H1 (cell line): ENCODE results near the gene DNAAF5. TPM values are rescaled to one million over a fixed set of nuclear protein-coding genes. Genes with fewer than 3 reads are reported as not detected.

ENCODE experiments used
- CTCF ChIA-PET: fragments of 300-600 bp; sonication (Branson Sonifier 250); formaldehyde crosslinking; loops from one replicate; lab custom pipeline; 2021; ENCODE audit not compliant: partially characterized antibody; lab: Charles Lee
- POLR2A ChIA-PET: fragments of 300-600 bp; sonication (Branson Sonifier 250); formaldehyde crosslinking; loops from one replicate; lab custom pipeline; 2021; ENCODE audit warnings: inconsistent platforms; ENCODE audit not compliant: partially characterized antibody; lab: Charles Lee
- DNase-seq, 2 experiments: peaks; one replicate each; pipeline versions ENCODE4 v3.0.0 to v3.0.0-alpha.2; 2010 to 2022; ENCODE audit warnings: low spot score in 2 of 2, low read depth in 1 of 2, mixed read lengths in 1 of 2
- FAIRE-seq: peaks from 2 replicates; lab custom pipeline; 2011; peaks lifted over from hg19 to GRCh38; lab: Jason Lieb, UNC
- H2AFZ ChIP-seq: 2 replicates; pipeline ENCODE4 v1.8.1; 2012; ENCODE audit warnings: low read length, inconsistent platforms
- H2AK5ac ChIP-seq: 2 replicates; pipeline ENCODE4 v1.6.1; 2013; ENCODE audit warnings: low read depth, low read length
- H2BK120ac ChIP-seq: replicated peaks from 2 replicates; pipeline ENCODE3; 2013; ENCODE audit warnings: low read depth, low read length, inconsistent platforms
- H2BK12ac ChIP-seq: 2 replicates; pipeline ENCODE4 v1.6.1; 2013; ENCODE audit warnings: low read depth, low read length
- H2BK15ac ChIP-seq: 2 replicates; pipeline ENCODE4 v1.6.1; 2013; ENCODE audit warnings: low read length
- H2BK20ac ChIP-seq: 2 replicates; pipeline ENCODE4 v1.6.1; 2013; ENCODE audit warnings: low read length
- H2BK5ac ChIP-seq: 2 replicates; pipeline ENCODE4 v1.6.1; 2013; ENCODE audit warnings: low read depth, low read length
- H3K14ac ChIP-seq: 2 replicates; pipeline ENCODE4 v1.6.1; 2013; ENCODE audit warnings: inconsistent platforms; ENCODE audit not compliant: insufficient read length
- H3K18ac ChIP-seq: 2 replicates; pipeline ENCODE4 v1.6.1; 2013; ENCODE audit warnings: low read length; ENCODE audit errors: extremely low read depth
- H3K23ac ChIP-seq: 2 replicates; pipeline ENCODE4 v1.6.1; 2013; ENCODE audit warnings: inconsistent platforms; ENCODE audit not compliant: insufficient read length
- H3K23me2 ChIP-seq: 2 replicates; pipeline ENCODE4 v1.6.1; 2013; ENCODE audit warnings: low read depth, low read length
- H3K27ac ChIP-seq: 2 replicates; pipeline ENCODE4 v1.6.1; 2011; ENCODE audit warnings: low read depth, low read length, inconsistent platforms
- H3K27me3 ChIP-seq, 4 experiments: replicated peaks in 1 of 4; 1 replicate in 1 of 4; 2 replicates in 3 of 4; pipeline versions ENCODE4 v1.6.1 to v1.8.1; 2011 to 2013; ENCODE audit warnings: low read length in 3 of 4, mild to moderate bottlenecking in 3 of 4, inconsistent platforms in 2 of 4, mixed read lengths in 2 of 4, moderate library complexity in 1 of 4; ENCODE audit not compliant: control insufficient read depth in 3 of 4, insufficient read depth in 3 of 4; ENCODE audit errors: extremely low read depth in 1 of 4
- H3K36me3 ChIP-seq, 4 experiments: 2 replicates each; pipeline versions ENCODE4 v1.6.1 to v1.8.1; 2011 to 2013; ENCODE audit warnings: mild to moderate bottlenecking in 4 of 4, low read length in 3 of 4, moderate library complexity in 2 of 4, control low read depth in 1 of 4, inconsistent platforms in 1 of 4; ENCODE audit not compliant: insufficient read depth in 4 of 4, control insufficient read depth in 2 of 4
- H3K4ac ChIP-seq: replicated peaks from 2 replicates; pipeline ENCODE3; 2013; ENCODE audit warnings: low read length, low read depth, mixed read lengths, inconsistent platforms; ENCODE audit not compliant: insufficient read length
- H3K4me1 ChIP-seq, 4 experiments: replicated peaks in 1 of 4; 1 replicate in 1 of 4; 2 replicates in 3 of 4; pipeline versions ENCODE4 v1.6.1 to v1.8.1; 2011 to 2013; ENCODE audit warnings: low read length in 3 of 4, inconsistent platforms in 2 of 4, mixed read lengths in 1 of 4; ENCODE audit not compliant: insufficient read depth in 4 of 4, control insufficient read depth in 3 of 4
- H3K4me2 ChIP-seq, 2 experiments: 2 replicates each; pipeline versions ENCODE4 v1.6.1 to v1.8.1; 2011 to 2013; ENCODE audit warnings: low read depth in 2 of 2, low read length in 2 of 2, control low read depth in 1 of 2, inconsistent platforms in 1 of 2, mild to moderate bottlenecking in 1 of 2; ENCODE audit not compliant: insufficient read depth in 1 of 2
- H3K4me3 ChIP-seq, 4 experiments: fragments of 200-600, 300-600 bp in 1 of 4; sonication (generic), shearing (Covaris generic), sonication (Bioruptor Twin) in 1 of 4; 2 replicates each; pipeline versions ENCODE4 v1.5.1 to v1.8.1; 2011 to 2016; ENCODE audit warnings: low read length in 4 of 4, low read depth in 3 of 4, control low read depth in 2 of 4, inconsistent platforms in 2 of 4, mild to moderate bottlenecking in 2 of 4, mixed read lengths in 1 of 4, moderate library complexity in 1 of 4; ENCODE audit not compliant: insufficient read depth in 2 of 4; ENCODE audit errors: extremely low read depth in 1 of 4
- H3K56ac ChIP-seq: replicated peaks from 2 replicates; pipeline ENCODE3; 2013; ENCODE audit warnings: low read depth, mild to moderate bottlenecking, mixed read lengths, low read length, inconsistent platforms; ENCODE audit not compliant: insufficient read length
- H3K79me1 ChIP-seq: 2 replicates; pipeline ENCODE4 v1.6.1; 2013; ENCODE audit warnings: low read depth, low read length, control low read depth
- H3K79me2 ChIP-seq, 2 experiments: 2 replicates each; pipeline versions ENCODE4 v1.6.1 to v1.8.1; 2012 to 2013; ENCODE audit warnings: low read length in 2 of 2, mild to moderate bottlenecking in 2 of 2, inconsistent platforms in 1 of 2; ENCODE audit not compliant: insufficient read depth in 2 of 2, control insufficient read depth in 1 of 2
- H3K9ac ChIP-seq, 4 experiments: replicated peaks in 1 of 4; 1 replicate in 1 of 4; 2 replicates in 3 of 4; pipeline versions ENCODE4 v1.6.1 to v1.8.1; 2011 to 2013; ENCODE audit warnings: low read depth in 3 of 4, low read length in 3 of 4, control low read depth in 2 of 4, mild to moderate bottlenecking in 2 of 4, moderate library complexity in 2 of 4, inconsistent platforms in 1 of 4; ENCODE audit errors: extremely low read depth in 1 of 4
- H3K9me3 ChIP-seq, 2 experiments: 2 replicates each; pipeline versions ENCODE4 v1.6.1 to v1.8.1; 2012 to 2013; ENCODE audit warnings: mild to moderate bottlenecking in 2 of 2, moderate library complexity in 2 of 2, control low read depth in 1 of 2, inconsistent platforms in 1 of 2, low read depth in 1 of 2, low read length in 1 of 2, mixed read lengths in 1 of 2; ENCODE audit not compliant: insufficient read depth in 2 of 2
- H4K20me1 ChIP-seq, 2 experiments: replicated peaks in 1 of 2; 2 replicates each; pipeline versions ENCODE3 to v1.8.1; 2011 to 2013; ENCODE audit warnings: inconsistent platforms in 2 of 2, low read length in 2 of 2, mild to moderate bottlenecking in 1 of 2; ENCODE audit not compliant: insufficient read depth in 2 of 2, control insufficient read depth in 1 of 2
- H4K5ac ChIP-seq: 2 replicates; pipeline ENCODE4 v1.6.1; 2013; ENCODE audit warnings: low read length, low read depth, mixed read lengths, inconsistent platforms; ENCODE audit not compliant: insufficient read length
- H4K8ac ChIP-seq: 2 replicates; pipeline ENCODE4 v1.8.0; 2013; ENCODE audit warnings: mild to moderate bottlenecking, moderate library complexity, low read length, inconsistent platforms; ENCODE audit not compliant: insufficient read depth; ENCODE audit errors: extremely low read depth
- H4K91ac ChIP-seq: replicated peaks from 2 replicates; pipeline ENCODE3; 2013; ENCODE audit warnings: low read length, mixed read lengths, inconsistent platforms; ENCODE audit not compliant: insufficient read length
- ASH2L ChIP-seq: fragments of 200-600, 300-600 bp; sonication (generic); IDR thresholded peaks from one replicate; pipeline ENCODE4 v1.7.1; 2017; ENCODE audit warnings: low read length
- EGR1 ChIP-seq: IDR thresholded peaks from 2 replicates; pipeline ENCODE4 v1.6.1; 2011; ENCODE audit warnings: low read depth, low read length, borderline replicate concordance
- GTF2F1 ChIP-seq: IDR thresholded peaks from 2 replicates; pipeline ENCODE4 v1.6.1; 2012; ENCODE audit warnings: low read depth, low read length, improper control_type of control experiment, borderline replicate concordance
- HDAC6 ChIP-seq: IDR thresholded peaks from one replicate; pipeline ENCODE4 v1.7.1; 2012; ENCODE audit warnings: low read depth, mild to moderate bottlenecking, inconsistent platforms, low read length, moderate library complexity
- KDM4A ChIP-seq: IDR thresholded peaks from one replicate; pipeline ENCODE4 v1.7.1; 2012; ENCODE audit warnings: low read depth, mild to moderate bottlenecking, moderate library complexity, low read length, inconsistent platforms; ENCODE audit not compliant: severe bottlenecking
- RAD21 ChIP-seq, 2 experiments: IDR thresholded peaks in 1 of 2; conservative IDR thresholded peaks in 1 of 2; 2 replicates each; pipeline ENCODE4 v1.6.1; 2011; ENCODE audit warnings: low read depth in 2 of 2, low read length in 2 of 2, improper control_type of control experiment in 1 of 2, inconsistent platforms in 1 of 2, mild to moderate bottlenecking in 1 of 2, moderate library complexity in 1 of 2
- RNF2 ChIP-seq: fragments of 200-900, 300-1000 bp; sonication (generic); IDR thresholded peaks from 2 replicates; pipeline ENCODE4 v1.7.1; 2016; ENCODE audit warnings: borderline replicate concordance, low read depth, mild to moderate bottlenecking, antibody characterized with exemption, low read length; ENCODE audit not compliant: poor library complexity, severe bottlenecking; ENCODE audit errors: missing control alignments
- SAP30 ChIP-seq: fragments of 300-600 bp; sonication (generic); IDR thresholded peaks from 2 replicates; pipeline ENCODE4 v1.7.1; 2012; ENCODE audit warnings: low read length, moderate library complexity, mild to moderate bottlenecking, inconsistent platforms; ENCODE audit not compliant: insufficient read depth, insufficient replicate concordance
- SIX5 ChIP-seq: IDR thresholded peaks from 2 replicates; pipeline ENCODE4 v1.6.1; 2011; ENCODE audit warnings: mild to moderate bottlenecking, low read depth, low read length
- SP2 ChIP-seq: IDR thresholded peaks from 2 replicates; pipeline ENCODE4 v1.6.1; 2012; ENCODE audit warnings: mild to moderate bottlenecking, low read length, inconsistent platforms
- SP4 ChIP-seq: IDR thresholded peaks from 2 replicates; pipeline ENCODE4 v1.6.1; 2012; ENCODE audit warnings: low read length, inconsistent platforms
- WGBS, 2 experiments: shearing (Covaris generic) in 1 of 2; methylation state at CpG; one replicate each; pipeline versions ENCODE4 v1.1.6 to v1.1.7; 2013 to 2015; ENCODE audit warnings: low lambda C conversion rate in 2 of 2, mixed read lengths in 2 of 2, inconsistent platforms in 1 of 2, low coverage in 1 of 2, missing lambda C conversion rate in 1 of 2; ENCODE audit not compliant: insufficient replicate concordance in 2 of 2, insufficient coverage in 1 of 2, insufficient read length in 1 of 2; ENCODE audit errors: extremely low coverage in 1 of 2, missing lambda C conversion rate in 1 of 2; 5-methylcytosine and 5-hydroxymethylcytosine counted together
- polyA plus RNA-seq, 7 experiments: library from polyadenylated mRNA; depleted of rRNA in 3 of 7; stranded (reverse) in 5 of 7; unstranded in 2 of 7; fragments of >200 nt in 5 of 7; fragments of 200-250 nt in 2 of 7; gene quantifications; 1 replicate in 5 of 7; 2 replicates in 1 of 7; 4 replicates in 1 of 7; pipeline versions ENCODE4 v1.2.1 to v1.2.3, GENCODE V29; 2011 to 2013; ENCODE audit warnings: missing spikeins in 2 of 7, mixed read lengths in 2 of 7
- total RNA-seq: library from RNA; stranded (reverse); fragmentation: NEBNext Ultra II Directional; extraction: Animal tissue kit (Norgen Biotek cat#: 25700); gene quantifications from 2 replicates; pipeline ENCODE4 v1.2.1, GENCODE V29; 2021

Gene DNAAF5
- total and polyA plus RNA-seq, 2 of the 8 experiments (the other 6 are each of a cell fraction or from before 2014, with no cell fraction given) = 55.1 to 95.9 TPM

DNA sequence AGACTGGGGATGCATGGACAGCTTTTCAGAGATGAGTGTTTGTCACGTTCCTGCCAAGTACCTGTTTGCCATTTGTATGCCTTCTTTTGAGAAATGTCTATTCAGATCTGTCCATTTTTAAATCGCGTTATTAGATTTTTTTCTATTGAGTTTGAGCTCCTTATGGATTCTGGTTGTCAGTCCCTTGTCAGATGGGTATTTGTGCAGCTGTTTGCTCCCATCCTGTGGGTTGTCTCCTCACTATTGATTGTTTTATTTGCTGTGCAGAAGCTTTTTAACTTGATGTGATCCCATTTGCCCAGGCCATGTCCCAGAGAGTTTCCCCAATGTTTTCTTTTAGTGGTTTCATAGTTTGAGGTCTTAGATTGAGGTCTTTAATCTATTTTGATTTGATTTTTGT lies 6.1 kb downstream of the DNAAF5 start:
- Histone ChIP-seq H3K56ac (no peak overlapping the region), H3K79me1 (peaks cover 16% of the 10 kb centered on the region), H2BK15ac (no peak overlapping the region), H2AFZ (no peak overlapping the region), H3K36me3 (peaks cover 0 to 23% (median 17%) of the 10 kb centered on the region in 4 experiments; a peak in 6 of 8 replicates), H3K4me3 (no peak overlapping the region), H2AK5ac (no peak overlapping the region), H3K9me3 (peaks cover 9 to 16% of the 10 kb centered on the region in 2 experiments; a peak in 3 of 4 replicates), H3K18ac (no peak overlapping the region), H2BK20ac (no peak overlapping the region), H3K27me3 (no peaks in the 10 kb centered on the region), H4K8ac (no peak overlapping the region), H3K9ac (no peak overlapping the region), H3K27ac (no peak overlapping the region), H4K20me1 (peaks cover 2 to 5% of the 10 kb centered on the region in 2 experiments), H2BK120ac (no peak overlapping the region), H3K4me2 (no peak overlapping the region), H2BK12ac (no peak overlapping the region), H4K5ac (no peak overlapping the region), H3K14ac (no peak overlapping the region), H3K79me2 (peaks cover 13 to 91% of the 10 kb centered on the region in 2 experiments), H3K23ac (no peak overlapping the region), H4K91ac (no peak overlapping the region), H3K23me2 (peaks cover 3% of the 10 kb centered on the region; the same call in 1 of the 2 replicates), H2BK5ac (no peak overlapping the region), H3K4ac (no peak overlapping the region), H3K4me1 (peaks cover 0 to 12% (median 3%) of the 10 kb centered on the region in 4 experiments; a peak in 5 of 7 replicates)
- FAIRE-seq = no peak
- ChIA-PET POLR2A (interaction anchor here (1.7 kb wide), 1 partner anchor 8 kb away, joined by 7 read pairs; no protein-coding TSS in a partner anchor), CTCF (interaction anchor here (0.7 to 2.1 kb wide), 6 partner anchors 9 to 411 kb away, joined by 3 to 11 read pairs (median 3); no protein-coding TSS in a partner anchor)
- WGBS, 2 experiments = 96% methylated on average over 3 of the region's 3 CpGs; no CpG with 5 or more reads in 1 of the 2 experiments
- DNase-seq = no peak
- no peak for TF ChIP-seq HDAC6
- no peak for TF ChIP-seq RNF2
- no peak for TF ChIP-seq GTF2F1
- no peak for TF ChIP-seq SP4
- TF ChIP-seq SIX5 = no peak
- TF ChIP-seq ASH2L = no peak
- no peak for TF ChIP-seq RAD21 (IDR thresholded peaks at IDR 0.05 in 1 of 2, conservative IDR thresholded peaks at IDR 0.05 in 1 of 2; ENCODE audit: low read depth in 2 of 2, low read length in 2 of 2)
- no peak for TF ChIP-seq EGR1
- no peak for TF ChIP-seq SP2
- no peak for TF ChIP-seq SAP30
- TF ChIP-seq KDM4A = no peak
